ENCODE measurements around the gene PDSS2.

GRCh38 chr6:107184435-107184834 lies 274.9 kb downstream of the PDSS2 start:
- TF ChIP-seq CTCF (IDR thresholded peaks at IDR 0.05) (no peak), POLR2A (IDR thresholded peaks at IDR 0.05) (no peak)

Measured in body of pancreas (tissue), 4 donors.